HG03097 (cell line): ENCODE measurements around the gene CPA3.
A peak's percentile ranks its signal among the peaks of the same experiment; 100 is the strongest.

Source experiments
- ATAC-seq: cut with Tn5 transposase; IDR thresholded peaks from one replicate; pipeline ENCODE4 v1.9.1; 2021; ENCODE audit not compliant: unreplicated experiment, low FRiP score

The CPA3 gene

GRCh38 chr3:148911592-148911991, 46.5 kb downstream of the CPA3 start:
- ATAC-seq, result no peak

DNA sequence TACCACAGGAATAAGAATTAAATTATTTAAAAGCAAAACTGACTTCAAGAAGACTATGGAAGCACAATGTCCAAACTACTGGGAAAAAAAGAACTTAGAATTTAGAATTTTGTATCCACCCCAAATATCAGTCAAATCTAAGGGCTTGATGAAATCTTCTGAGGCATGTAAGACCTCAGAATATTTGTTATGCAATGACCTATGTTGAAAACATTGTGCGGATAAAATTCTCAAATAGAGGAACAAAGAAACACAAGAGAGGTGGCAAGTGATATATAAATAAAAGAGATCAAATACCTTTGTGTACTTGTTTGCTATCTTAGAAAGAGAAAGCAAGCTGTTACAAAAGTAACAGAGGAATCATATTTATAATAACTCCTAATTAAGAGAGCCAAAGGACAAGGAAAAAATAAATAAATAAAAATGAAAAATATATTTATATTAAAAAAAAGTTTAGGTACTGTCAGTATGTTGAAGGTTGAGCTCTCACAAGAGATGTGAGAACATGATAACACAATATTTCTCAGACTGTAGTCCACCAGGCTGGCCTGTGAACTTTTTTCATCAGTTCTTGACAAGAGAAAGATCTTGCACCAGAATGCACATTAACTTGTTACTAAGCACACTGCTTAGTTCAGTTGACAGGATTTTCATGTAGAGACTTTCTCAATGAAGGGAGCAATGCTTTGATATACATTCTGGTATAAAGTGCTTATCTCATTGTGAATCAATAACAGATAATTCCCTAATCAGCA, 50.0 kb downstream of the CPA3 start:
- no peak for ATAC-seq

GRCh38 chr3:148916132-148916531, 51.0 kb downstream of the CPA3 start:
- no peak for ATAC-seq

DNA sequence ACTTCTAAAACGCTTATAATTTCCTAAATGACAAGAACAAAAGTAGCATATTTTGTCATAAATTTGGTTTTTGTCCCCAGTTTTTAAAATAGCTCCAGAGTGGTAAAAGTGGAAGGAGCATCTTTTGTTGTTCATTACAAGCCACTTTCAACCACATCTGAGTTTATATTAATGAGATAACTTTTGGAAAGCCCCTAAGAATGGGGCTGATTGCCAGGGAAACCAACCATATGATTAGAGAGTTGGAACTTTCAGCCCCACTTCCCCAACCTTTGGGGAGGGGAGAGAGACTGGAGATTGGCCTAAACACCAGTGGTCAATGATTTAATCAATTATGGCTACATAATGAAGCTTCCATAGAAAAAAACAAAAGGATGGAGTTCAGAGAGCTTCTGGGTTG, 57.4 kb downstream of the CPA3 start:
- no peak for ATAC-seq

GRCh38 chr3:148923592-148923991, 58.5 kb downstream of the CPA3 start:
- no peak for ATAC-seq

- ATAC-seq, result no peak
These were observed 59.5 kb downstream of the CPA3 start for GRCh38 chr3:148924562-148924961.

DNA sequence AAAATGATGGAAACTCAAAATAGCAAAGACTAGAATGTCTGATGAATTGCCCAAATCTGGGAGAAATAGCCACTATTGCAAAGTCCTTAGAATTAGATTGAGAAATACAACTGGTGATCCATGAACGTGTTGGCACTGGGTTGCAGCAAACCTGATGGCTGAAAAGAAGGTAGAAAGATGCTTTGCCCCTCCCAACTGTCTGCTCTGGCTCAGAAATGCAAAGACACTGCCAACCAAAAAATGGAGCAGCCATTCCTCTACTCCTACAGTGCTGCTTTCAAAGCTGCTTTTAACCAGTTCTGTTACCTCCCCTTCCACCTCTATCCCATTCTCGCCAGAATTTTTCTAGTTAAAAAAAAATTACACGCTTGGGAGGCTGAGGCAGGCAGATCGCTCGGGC, 60.7 kb downstream of the CPA3 start:
- no peak for ATAC-seq

DNA sequence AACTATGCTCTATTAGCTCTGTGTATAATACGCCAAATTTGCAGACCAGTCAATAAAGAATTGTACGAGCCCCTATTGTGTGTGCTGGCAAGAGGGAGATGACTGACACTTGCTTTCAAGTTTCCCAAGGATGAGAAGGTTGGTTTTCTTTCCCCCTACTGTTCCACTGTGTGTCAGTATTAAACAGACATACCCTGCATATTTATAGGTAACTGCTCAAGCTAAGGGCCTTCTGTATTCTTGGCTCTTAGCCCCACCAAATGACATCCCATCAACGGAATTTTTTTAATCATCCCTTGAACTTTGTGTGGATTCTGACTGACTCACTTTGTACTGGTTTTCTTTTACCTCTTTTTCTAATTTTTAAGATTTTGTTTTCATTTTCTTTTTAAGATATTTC, 65.7 kb downstream of the CPA3 start:
- ATAC-seq, result no peak

DNA sequence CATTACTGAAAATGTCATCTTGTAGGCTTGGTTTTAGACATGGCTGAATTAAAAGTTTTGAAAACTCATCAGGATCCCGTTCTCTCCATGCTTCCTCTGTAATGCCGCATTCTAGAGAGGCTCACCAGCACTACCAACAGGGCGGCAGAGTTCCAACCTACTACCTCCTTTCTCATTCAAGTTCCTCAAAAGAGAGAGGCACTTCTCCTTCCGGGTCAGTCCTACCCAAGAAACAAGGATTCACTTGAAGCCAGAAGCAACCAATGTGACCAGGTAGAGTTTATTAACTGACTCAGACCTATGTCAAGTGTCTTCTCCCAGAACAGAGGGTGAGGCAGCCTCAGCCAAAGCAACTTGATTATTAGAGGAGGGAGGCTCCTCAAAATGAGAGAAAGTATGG, 66.5 kb downstream of the CPA3 start:
- ATAC-seq, result no peak

GRCh38 chr3:148932972-148933371, 67.9 kb downstream of the CPA3 start:
- no peak for ATAC-seq

GRCh38 chr3:148937467-148938255, 72.6 kb downstream of the CPA3 start:
- ATAC-seq, result no peak

DNA sequence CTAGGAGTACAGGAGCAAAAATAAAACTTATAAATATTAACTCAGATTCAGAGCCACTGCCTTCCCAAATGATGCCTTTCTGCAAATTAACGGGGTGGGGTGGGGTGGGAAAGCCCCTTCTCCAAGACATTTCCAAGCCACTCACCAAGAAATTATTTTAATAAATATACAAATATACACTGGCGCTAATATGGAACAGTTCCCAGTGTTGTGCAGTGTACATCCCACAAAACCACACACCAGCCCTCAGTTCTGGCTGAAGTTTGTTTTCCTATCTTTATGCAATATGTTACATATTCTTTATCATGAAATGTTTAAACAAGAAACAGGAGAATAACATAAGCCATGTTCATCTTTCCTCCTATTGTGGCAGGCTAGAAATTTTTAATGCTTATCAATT, 73.2 kb downstream of the CPA3 start:
- no peak for ATAC-seq

- ATAC-seq, result no peak
These were observed 73.8 kb downstream of the CPA3 start for GRCh38 chr3:148938936-148939335.

DNA sequence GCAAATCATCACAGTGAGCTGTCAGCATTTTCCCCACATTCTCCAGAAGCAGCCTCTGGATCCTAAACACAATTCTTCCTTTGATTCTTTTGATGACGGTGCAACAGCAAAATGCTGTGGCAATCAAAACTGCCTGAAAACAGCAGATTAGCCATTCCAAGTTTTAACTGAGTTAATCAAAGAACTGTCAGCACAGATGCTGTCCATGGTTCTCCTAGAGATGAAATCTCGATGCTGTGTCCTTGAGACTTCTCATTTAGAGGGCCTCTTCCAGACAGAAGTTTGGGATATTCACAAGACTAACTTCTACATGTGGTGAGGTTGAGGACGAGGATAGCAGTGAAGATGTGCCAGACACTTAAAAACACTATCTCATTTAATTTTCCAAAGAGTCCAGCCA, 75.9 kb downstream of the CPA3 start:
- ATAC-seq, result no peak

DNA sequence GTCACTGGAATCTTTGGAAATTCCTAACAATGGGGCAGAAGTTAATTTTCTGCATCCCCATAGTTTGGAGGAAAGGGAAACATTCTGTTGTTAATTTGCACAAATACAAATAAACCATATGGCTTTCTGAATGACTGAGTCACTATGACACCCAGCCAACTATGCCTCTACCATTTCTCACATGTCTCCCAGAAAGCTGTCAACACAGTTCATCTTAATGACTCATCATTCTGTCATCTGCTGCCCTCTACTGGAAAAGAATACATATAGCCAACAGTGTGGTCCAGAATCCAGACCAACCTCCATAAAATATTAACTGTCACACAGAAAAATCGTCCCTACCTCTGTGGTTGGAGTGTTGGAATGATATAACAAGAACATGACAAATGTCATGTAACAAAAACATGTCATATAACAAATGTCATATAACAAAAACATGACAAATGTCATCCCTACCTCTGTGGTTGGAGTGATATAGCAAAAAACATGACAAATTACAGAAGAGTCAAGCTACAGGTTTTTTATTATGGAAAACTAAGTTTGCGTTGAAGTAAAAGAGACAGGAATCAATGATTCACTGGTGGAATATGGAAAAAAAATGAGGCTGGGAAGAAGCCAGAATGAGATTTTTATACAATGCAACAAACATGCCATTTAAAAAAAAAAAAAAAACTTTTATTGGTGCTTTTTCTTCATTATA, 78.6 kb downstream of the CPA3 start:
- ATAC-seq, result peak; percentile 95

DNA sequence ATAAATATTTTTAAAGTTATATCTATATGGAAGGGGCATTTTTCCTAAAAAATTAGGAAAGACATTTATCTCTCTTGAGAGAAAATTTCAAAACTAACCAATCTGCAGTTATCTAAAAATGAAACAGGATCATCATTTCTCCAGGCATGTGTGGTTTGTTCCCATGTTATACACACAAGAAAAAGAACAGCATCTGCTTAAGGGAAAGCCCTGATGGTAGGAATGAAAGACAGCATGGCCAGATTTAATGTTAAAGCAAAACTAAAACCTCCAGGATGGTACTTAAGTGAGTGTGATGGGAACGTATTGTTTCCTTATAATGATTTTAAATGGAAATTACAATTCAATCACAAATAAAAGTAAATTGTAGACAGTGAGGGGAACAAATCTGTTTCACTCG, 80.0 kb downstream of the CPA3 start:
- ATAC-seq, result no peak
